Ovary (tissue), 9 donors: Measurements from ENCODE around the gene HIVEP3. TPM values are rescaled to one million over a fixed set of nuclear protein-coding genes. Genes with fewer than 3 reads are reported as not detected.

Experiments
- DNase-seq, 5 donors: peaks; one replicate each; pipeline ENCODE4 v3.0.0-alpha.2; 2019 to 2020
- H3K27ac ChIP-seq, 2 donors: fragments of 200-600 bp; one replicate each; pipeline versions ENCODE4 v1.5.1 to v1.8.0; 2019 to 2022
- H3K27me3 ChIP-seq: fragments of 200-600 bp; one replicate; pipeline ENCODE4 v1.8.0; 2022
- H3K36me3 ChIP-seq: fragments of 200-600 bp; sonication (generic); one replicate; pipeline ENCODE4 v1.5.1; 2019
- H3K4me1 ChIP-seq: one replicate; pipeline ENCODE4 v1.8.1; 2013; ENCODE audit warnings: mild to moderate bottlenecking, moderate library complexity; ENCODE audit not compliant: insufficient read depth
- H3K4me3 ChIP-seq: fragments of 200-600 bp; sonication (generic); one replicate; pipeline ENCODE4 v1.5.1; 2017
- H3K9me3 ChIP-seq, 2 donors: fragments of 200-600 bp in 1 of 2; sonication (generic) in 1 of 2; one replicate each; pipeline versions ENCODE4 v1.5.1 to v1.8.1; 2013 to 2019; ENCODE audit warnings: mild to moderate bottlenecking in 1 of 2, moderate library complexity in 1 of 2
- CTCF ChIP-seq, 3 donors: fragments of 450-650 bp in 2 of 3; fragments of 200-600 bp in 1 of 3; IDR thresholded peaks; one replicate each; pipeline versions ENCODE4 v1.5.1 to v1.8.0; 2016 to 2022; ENCODE audit warnings: antibody characterized with exemption in 3 of 3, mild to moderate bottlenecking in 1 of 3
- EP300 ChIP-seq: sonication (generic); formaldehyde crosslinking; IDR thresholded peaks from one replicate; pipeline ENCODE4 v1.6.1; 2017; ENCODE audit warnings: antibody characterized with exemption
- POLR2A ChIP-seq: fragments of 450-650 bp; IDR thresholded peaks from one replicate; pipeline ENCODE4 v1.6.1; 2017; ENCODE audit warnings: antibody characterized with exemption, mild to moderate bottlenecking, moderate library complexity
- WGBS, 3 donors: extraction: QIAGEN DNeasy Blood & Tissue Kit in 1 of 3; methylation state at CpG; one replicate each; pipeline versions ENCODE4 v1.1.5 to v1.1.7; 2013 to 2017; 5-methylcytosine and 5-hydroxymethylcytosine counted together
- intact Hi-C, 4 donors: fragments of 100-400 bp; cut with DNase I; formaldehyde crosslinking; loops; one replicate each; pipeline versions ENCODE4 v1.11.0 to v1.15.1; 2022 to 2023
- polyA plus RNA-seq, 2 donors: library from polyadenylated mRNA; stranded (reverse); fragments of 200-250 nt in 1 of 2; fragments of 350-450 nt in 1 of 2; fragmentation: Illumina TruSeq in 1 of 2; extraction: RNeasy Lipid Tissue Mini Kit (QIAGEN cat#74804) in 1 of 2; gene quantifications; one replicate each; pipeline ENCODE4 v1.2.3, GENCODE V29; 2013 to 2014
- total RNA-seq, 7 donors: library from RNA; depleted of rRNA in 2 of 7; stranded (reverse); fragments of >200 nt in 2 of 7; fragmentation: NEBNext Ultra II Directional in 3 of 7; extraction: Animal tissue kit (Norgen Biotek cat#: 25700) in 3 of 7; gene quantifications; one replicate each; pipeline versions ENCODE4 v1.1.0 to v1.2.4, GENCODE V29; 2016 to 2023
- donor health status: DM: no; HTN: no; CAD: no; lungs with moderate emphysema.
- donor health status: DM: no; HTN: no; CAD: no.
- donor health status: Bipolar disorder and iron deficiency.
- donor health status: DM: yes; HTN: yes; CAD: no.
- donor health status: DM: no; HTN: no; CAD: no.
- donor health status: DM: yes; HTN: yes; CAD: no.

The HIVEP3 gene
- total and polyA plus RNA-seq, 9 donors = 3.0 to 7.5 (median 5.2) TPM

- Histone ChIP-seq H3K4me1 (no peaks in the 10 kb centered on the region), H3K9me3 (no peaks in the 10 kb centered on the region), H3K27ac (no peak overlapping the region), H3K27me3 (no peaks in the 10 kb centered on the region), H3K4me3 (no peak overlapping the region), H3K36me3 (no peaks in the 10 kb centered on the region)
- intact Hi-C loops = no loop called here
- TF ChIP-seq EP300 = no peak
- no peak for TF ChIP-seq CTCF (IDR thresholded peaks at IDR 0.05)
- no peak for TF ChIP-seq POLR2A
- 63 to 75% (median 69%) methylated on average over 5 of the region's 5 CpGs for WGBS, 3 donors
- no peak for DNase-seq
Observed at GRCh38 chr1:41599912-41600311, 318.8 kb downstream of the HIVEP3 start.

GRCh38 chr1:41598325-41598724, 320.4 kb downstream of the HIVEP3 start:
- Histone ChIP-seq H3K4me1 (no peaks in the 10 kb centered on the region), H3K9me3 (no peaks in the 10 kb centered on the region), H3K4me3 (no peak overlapping the region), H3K27ac (no peak overlapping the region), H3K36me3 (no peaks in the 10 kb centered on the region), H3K27me3 (no peaks in the 10 kb centered on the region)
- TF ChIP-seq CTCF (IDR thresholded peaks at IDR 0.05) (no peak), POLR2A (no peak), EP300 (no peak)
- WGBS, 3 donors = 93 to 97% (median 94%) methylated on average over 3 of the region's 3 CpGs
- no peak for DNase-seq
- intact Hi-C loops = no loop called here

DNA sequence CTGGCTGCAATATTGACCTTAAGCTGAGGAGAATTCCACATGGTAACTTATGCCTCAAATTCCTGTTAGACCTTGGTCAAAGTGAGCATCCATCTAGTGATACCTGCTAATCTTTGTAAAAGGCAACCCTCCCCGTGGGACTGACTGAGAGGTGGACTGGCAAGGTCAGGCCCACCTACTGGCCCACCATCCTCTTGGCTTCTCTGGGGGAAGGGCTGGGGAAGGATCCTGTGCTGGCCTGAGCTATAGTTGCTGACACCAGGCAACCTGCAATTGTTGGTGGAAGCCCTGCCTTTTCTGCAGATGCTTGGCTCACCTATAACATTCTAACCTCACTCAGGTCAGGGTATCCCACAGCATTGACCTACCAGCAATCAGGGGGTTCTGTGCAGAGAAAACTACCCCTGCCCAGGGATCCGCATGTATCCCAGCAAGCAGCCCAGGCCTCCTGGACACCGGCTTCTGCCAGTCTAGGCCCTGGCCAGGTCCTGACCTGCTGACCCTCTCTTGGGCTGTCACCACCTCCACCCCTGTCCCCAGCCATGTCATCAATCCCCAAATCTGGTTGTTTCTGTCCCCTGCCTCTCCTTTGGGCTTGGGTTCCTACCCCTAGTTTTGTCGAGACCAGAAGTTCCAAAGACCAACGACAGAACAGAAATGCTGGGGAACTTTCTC, 326.1 kb downstream of the HIVEP3 start:
- 87 to 91% (median 87%) methylated on average over 5 of the region's 5 CpGs for WGBS, 3 donors
- Histone ChIP-seq H3K4me1 (no peaks in the 10 kb centered on the region), H3K4me3 (no peak overlapping the region), H3K9me3 (no peaks in the 10 kb centered on the region), H3K27ac (no peak overlapping the region), H3K36me3 (no peaks in the 10 kb centered on the region), H3K27me3 (no peaks in the 10 kb centered on the region)
- intact Hi-C loops = no loop called here
- no peak for TF ChIP-seq EP300
- no peak for TF ChIP-seq POLR2A
- TF ChIP-seq CTCF (IDR thresholded peaks at IDR 0.05) = no peak
- no peak for DNase-seq

GRCh38 chr1:41591891-41592290, 326.8 kb downstream of the HIVEP3 start:
- intact Hi-C loops = no loop called here
- Histone ChIP-seq H3K27ac (no peak overlapping the region), H3K4me3 (no peak overlapping the region), H3K9me3 (no peaks in the 10 kb centered on the region), H3K27me3 (no peaks in the 10 kb centered on the region), H3K4me1 (no peaks in the 10 kb centered on the region), H3K36me3 (no peaks in the 10 kb centered on the region)
- WGBS, 3 donors = 89 to 93% (median 93%) methylated on average over 6 of the region's 6 CpGs
- no peak for DNase-seq
- TF ChIP-seq POLR2A (no peak), CTCF (IDR thresholded peaks at IDR 0.05) (no peak), EP300 (no peak)
